Measurements from ENCODE around the gene SLC22A23.

SLC22A23 gene

GRCh38 chr6:3343089-3343883 is 113.6 kb downstream of the SLC22A23 start:
- Histone ChIP-seq H3K4me1 (ENCODE audit: control insufficient read depth, insufficient read depth, low read length) (peaks cover 59% of the 10 kb centered on the region), H3K27ac (ENCODE audit: insufficient read depth, low read depth, low read length, poor library complexity, severe bottlenecking) (no peak overlapping the region)

GRCh38 chr6:3341467-3341866 is 115.4 kb downstream of the SLC22A23 start:
- H3K4me3 ChIP-seq (ENCODE audit: insufficient read depth, low read depth, low read length): no peak overlapping the region
- H3K4me1 ChIP-seq (ENCODE audit: control insufficient read depth, insufficient read depth, low read length): peaks cover 65% of the 10 kb centered on the region
- 2 to 3% methylated on average over 6 of the region's 6 CpGs for WGBS, 2 experiments

More at GRCh38 chr6:3343089-3343883, 113.6 kb downstream of the SLC22A23 start:
- H3K4me3 ChIP-seq (ENCODE audit: insufficient read depth, low read depth, low read length): no peak overlapping the region
- no peaks in the 10 kb centered on the region for H3K36me3 ChIP-seq (ENCODE audit: control insufficient read depth, insufficient read depth, low read length)
- WGBS, 2 experiments: 84 to 86% methylated on average over 13 to 14 of the region's 14 CpGs
- no peaks in the 10 kb centered on the region for H3K9me3 ChIP-seq (ENCODE audit: control insufficient read depth, low read length)
- H3K27me3 ChIP-seq (ENCODE audit: control insufficient read depth, insufficient read depth, low read length, poor library complexity, severe bottlenecking): no peaks in the 10 kb centered on the region

GRCh38 chr6:3340894-3341293 is 116.0 kb downstream of the SLC22A23 start:
- Histone ChIP-seq H3K9me3 (ENCODE audit: control insufficient read depth, low read length) (no peaks in the 10 kb centered on the region), H3K4me3 (ENCODE audit: insufficient read depth, low read depth, low read length) (no peak overlapping the region), H3K4me1 (ENCODE audit: control insufficient read depth, insufficient read depth, low read length) (peaks cover 65% of the 10 kb centered on the region), H3K27me3 (ENCODE audit: control insufficient read depth, insufficient read depth, low read length, poor library complexity, severe bottlenecking) (no peaks in the 10 kb centered on the region), H3K36me3 (ENCODE audit: control insufficient read depth, insufficient read depth, low read length) (no peaks in the 10 kb centered on the region), H3K27ac (ENCODE audit: insufficient read depth, low read depth, low read length, poor library complexity, severe bottlenecking) (peak overlapping the region; percentile 71)
- 49 to 52% methylated on average over 4 of the region's 4 CpGs for WGBS, 2 experiments

More at GRCh38 chr6:3341467-3341866, 115.4 kb downstream of the SLC22A23 start:
- Histone ChIP-seq H3K27me3 (ENCODE audit: control insufficient read depth, insufficient read depth, low read length, poor library complexity, severe bottlenecking) (no peaks in the 10 kb centered on the region), H3K27ac (ENCODE audit: insufficient read depth, low read depth, low read length, poor library complexity, severe bottlenecking) (peak overlapping the region; percentile 71), H3K9me3 (ENCODE audit: control insufficient read depth, low read length) (no peaks in the 10 kb centered on the region), H3K36me3 (ENCODE audit: control insufficient read depth, insufficient read depth, low read length) (no peaks in the 10 kb centered on the region)

- 85 to 89% methylated on average over 12 of the region's 12 CpGs for WGBS, 2 experiments
Measured at GRCh38 chr6:3340358-3340802, 116.5 kb downstream of the SLC22A23 start.

GRCh38 chr6:3339811-3340210 is 117.0 kb downstream of the SLC22A23 start:
- H3K36me3 ChIP-seq (ENCODE audit: control insufficient read depth, insufficient read depth, low read length): no peaks in the 10 kb centered on the region
- H3K9me3 ChIP-seq (ENCODE audit: control insufficient read depth, low read length): no peaks in the 10 kb centered on the region
- peak overlapping the region; percentile 83 for H3K27ac ChIP-seq (ENCODE audit: insufficient read depth, low read depth, low read length, poor library complexity, severe bottlenecking)
- H3K4me1 ChIP-seq (ENCODE audit: control insufficient read depth, insufficient read depth, low read length): peaks cover 63% of the 10 kb centered on the region
- 78 to 79% methylated on average over 5 of the region's 5 CpGs for WGBS, 2 experiments
- H3K4me3 ChIP-seq (ENCODE audit: insufficient read depth, low read depth, low read length): no peak overlapping the region
- no peaks in the 10 kb centered on the region for H3K27me3 ChIP-seq (ENCODE audit: control insufficient read depth, insufficient read depth, low read length, poor library complexity, severe bottlenecking)

More at GRCh38 chr6:3340358-3340802, 116.5 kb downstream of the SLC22A23 start:
- H3K9me3 ChIP-seq (ENCODE audit: control insufficient read depth, low read length): no peaks in the 10 kb centered on the region
- H3K27ac ChIP-seq (ENCODE audit: insufficient read depth, low read depth, low read length, poor library complexity, severe bottlenecking): peak overlapping the region; percentile 83
- H3K36me3 ChIP-seq (ENCODE audit: control insufficient read depth, insufficient read depth, low read length): no peaks in the 10 kb centered on the region
- no peaks in the 10 kb centered on the region for H3K27me3 ChIP-seq (ENCODE audit: control insufficient read depth, insufficient read depth, low read length, poor library complexity, severe bottlenecking)
- peaks cover 65% of the 10 kb centered on the region for H3K4me1 ChIP-seq (ENCODE audit: control insufficient read depth, insufficient read depth, low read length)
- no peak overlapping the region for H3K4me3 ChIP-seq (ENCODE audit: insufficient read depth, low read depth, low read length)

- Histone ChIP-seq H3K27ac (ENCODE audit: insufficient read depth, low read depth, low read length, poor library complexity, severe bottlenecking) (peak overlapping the region; percentile 83), H3K9me3 (ENCODE audit: control insufficient read depth, low read length) (no peaks in the 10 kb centered on the region), H3K36me3 (ENCODE audit: control insufficient read depth, insufficient read depth, low read length) (no peaks in the 10 kb centered on the region), H3K4me3 (ENCODE audit: insufficient read depth, low read depth, low read length) (no peak overlapping the region), H3K27me3 (ENCODE audit: control insufficient read depth, insufficient read depth, low read length, poor library complexity, severe bottlenecking) (no peaks in the 10 kb centered on the region), H3K4me1 (ENCODE audit: control insufficient read depth, insufficient read depth, low read length) (peaks cover 59% of the 10 kb centered on the region)
- 64 to 73% methylated on average over 15 of the region's 15 CpGs for WGBS, 2 experiments
Measured at GRCh38 chr6:3337521-3338350, 119.1 kb downstream of the SLC22A23 start.

GRCh38 chr6:3336859-3337515 is 119.9 kb downstream of the SLC22A23 start:
- Histone ChIP-seq H3K4me3 (ENCODE audit: insufficient read depth, low read depth, low read length) (no peak overlapping the region), H3K27me3 (ENCODE audit: control insufficient read depth, insufficient read depth, low read length, poor library complexity, severe bottlenecking) (no peaks in the 10 kb centered on the region), H3K36me3 (ENCODE audit: control insufficient read depth, insufficient read depth, low read length) (no peaks in the 10 kb centered on the region), H3K4me1 (ENCODE audit: control insufficient read depth, insufficient read depth, low read length) (peaks cover 51% of the 10 kb centered on the region), H3K27ac (ENCODE audit: insufficient read depth, low read depth, low read length, poor library complexity, severe bottlenecking) (no peak overlapping the region), H3K9me3 (ENCODE audit: control insufficient read depth, low read length) (no peaks in the 10 kb centered on the region)
- WGBS, 2 experiments: 91 to 93% methylated on average over 5 of the region's 5 CpGs

- H3K9me3 ChIP-seq (ENCODE audit: control insufficient read depth, low read length): no peaks in the 10 kb centered on the region
- no peak overlapping the region for H3K27ac ChIP-seq (ENCODE audit: insufficient read depth, low read depth, low read length, poor library complexity, severe bottlenecking)
- WGBS, 2 experiments: 93% methylated on average over 11 of the region's 11 CpGs
- H3K4me1 ChIP-seq (ENCODE audit: control insufficient read depth, insufficient read depth, low read length): peaks cover 47% of the 10 kb centered on the region
- no peak overlapping the region for H3K4me3 ChIP-seq (ENCODE audit: insufficient read depth, low read depth, low read length)
- no peaks in the 10 kb centered on the region for H3K27me3 ChIP-seq (ENCODE audit: control insufficient read depth, insufficient read depth, low read length, poor library complexity, severe bottlenecking)
- H3K36me3 ChIP-seq (ENCODE audit: control insufficient read depth, insufficient read depth, low read length): no peaks in the 10 kb centered on the region
Measured at GRCh38 chr6:3336066-3336786, 120.6 kb downstream of the SLC22A23 start.

- no peaks in the 10 kb centered on the region for H3K36me3 ChIP-seq (ENCODE audit: control insufficient read depth, insufficient read depth, low read length)
- H3K9me3 ChIP-seq (ENCODE audit: control insufficient read depth, low read length): no peaks in the 10 kb centered on the region
Measured at GRCh38 chr6:3335169-3335568, 121.7 kb downstream of the SLC22A23 start.

More at GRCh38 chr6:3335169-3335568, 121.7 kb downstream of the SLC22A23 start:
- no peaks in the 10 kb centered on the region for H3K27me3 ChIP-seq (ENCODE audit: control insufficient read depth, insufficient read depth, low read length, poor library complexity, severe bottlenecking)
- H3K4me1 ChIP-seq (ENCODE audit: control insufficient read depth, insufficient read depth, low read length): peaks cover 36% of the 10 kb centered on the region
- H3K27ac ChIP-seq (ENCODE audit: insufficient read depth, low read depth, low read length, poor library complexity, severe bottlenecking): no peak overlapping the region
- H3K4me3 ChIP-seq (ENCODE audit: insufficient read depth, low read depth, low read length): no peak overlapping the region
- WGBS, 2 experiments: 94 to 95% methylated on average over 6 of the region's 6 CpGs

All from ectodermal cell (in vitro differentiated cells).